ENCODE data around the gene FUT8. TPM values are rescaled to one million over a fixed set of nuclear protein-coding genes. Genes with fewer than 3 reads are reported as not detected.

Gene FUT8
- total RNA-seq, 1 experiment from 2014 or later, result 42.3 TPM

DNA sequence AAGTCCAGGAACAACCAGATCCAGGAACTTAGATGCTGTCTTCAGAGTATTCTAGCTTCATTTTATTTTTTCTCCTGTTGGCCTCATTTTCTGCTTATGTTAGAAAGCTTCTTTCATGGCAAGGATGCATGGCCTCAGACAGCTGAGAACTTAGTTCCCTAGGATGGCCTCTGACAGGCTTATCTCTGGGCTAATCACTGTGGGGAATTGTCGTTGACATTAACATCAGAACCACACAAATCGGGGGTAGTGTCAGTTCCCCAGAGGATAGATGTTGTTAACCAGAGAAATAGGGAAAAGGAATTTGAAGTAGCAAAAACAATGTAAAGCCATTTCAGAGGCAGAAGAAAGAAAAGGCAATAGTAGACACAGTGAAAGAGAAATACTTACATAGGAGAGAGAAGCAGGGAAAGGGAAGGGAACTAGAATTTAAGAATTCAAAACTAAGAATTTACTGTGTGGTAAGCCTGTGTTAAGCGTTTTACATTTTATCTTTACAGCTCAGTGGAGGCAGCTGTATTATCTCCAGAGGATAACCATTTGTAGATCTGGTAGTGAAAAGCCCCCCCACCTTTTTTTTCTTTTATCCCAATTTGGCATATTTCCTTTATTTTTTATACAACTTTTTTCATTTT, 21.8 kb downstream of the FUT8 start:
- Histone ChIP-seq H3K4me1 (ENCODE audit: control insufficient read depth in 1 of 2, insufficient read depth in 2 of 2, low read length in 2 of 2) (no peaks in the 10 kb centered on the region), H3K9me3 (ENCODE audit: control insufficient read depth in 1 of 2, insufficient read depth in 1 of 2, low read depth in 1 of 2, low read length in 2 of 2) (no peaks in the 10 kb centered on the region), H3K36me3 (ENCODE audit: control insufficient read depth in 1 of 2, insufficient read depth in 2 of 2, low read length in 2 of 2) (no peaks in the 10 kb centered on the region), H3K27me3 (ENCODE audit: insufficient read depth, low read length) (no peaks in the 10 kb centered on the region), H3K79me2 (ENCODE audit: insufficient read depth, low read length) (peaks cover 10% of the 10 kb centered on the region), H3K4me2 (ENCODE audit: low read length) (no peak overlapping the region), H2AFZ (ENCODE audit: low read depth, low read length, poor library complexity, severe bottlenecking) (no peak overlapping the region), H3K9me2 (ENCODE audit: insufficient read depth) (no peaks in the 10 kb centered on the region), H3K27ac (ENCODE audit: low read depth, low read length) (no peak overlapping the region), H3K9ac (ENCODE audit: low read length) (no peak overlapping the region), H3K4me3 (replicated peaks in 1 of 2; ENCODE audit: low read depth in 1 of 2, low read length in 2 of 2) (no peak overlapping the region), H4K20me1 (ENCODE audit: insufficient read depth) (no peaks in the 10 kb centered on the region)
- POLR2A ChIA-PET, result no interaction called here
- CTCF ChIA-PET, result no interaction called here
- TF ChIP-seq CEBPB (IDR thresholded peaks at IDR 0.05; ENCODE audit: low read depth) (no peak), CBX3 (IDR thresholded peaks at IDR 0.05; ENCODE audit: low read depth) (no peak), SRF (IDR thresholded peaks at IDR 0.05; ENCODE audit: low read depth) (no peak), ZNF274 (IDR thresholded peaks at IDR 0.05; ENCODE audit: low read depth, low read length) (no peak)
- ATAC-seq (no peak), DNase-seq (ENCODE audit: low read depth, low spot score) (no peak)
- BruUV-seq (replicated peaks), result no TSS peak
- intact Hi-C loops (cut with micrococcal nuclease), result no loop called here
- RAD21 ChIA-PET (ENCODE audit: low non-redundant PET in 1 of 2, low total read pairs in 2 of 2, uncharacterized antibody in 2 of 2, unreplicated experiment in 2 of 2), result no interaction called here

GRCh38 chr14:65438266-65438933, 25.9 kb downstream of the FUT8 start:
- DNase-seq (ENCODE audit: low read depth, low spot score) (no peak), ATAC-seq (no peak)
- H3K4me3 ChIP-seq (replicated peaks in 1 of 2; ENCODE audit: low read depth in 1 of 2, low read length in 2 of 2), result no peak overlapping the region
- no peaks in the 10 kb centered on the region for H4K20me1 ChIP-seq (ENCODE audit: insufficient read depth)
- H3K36me3 ChIP-seq (ENCODE audit: control insufficient read depth in 1 of 2, insufficient read depth in 2 of 2, low read length in 2 of 2), result no peaks in the 10 kb centered on the region
- H3K9me2 ChIP-seq (ENCODE audit: insufficient read depth), result no peaks in the 10 kb centered on the region
- ChIA-PET CTCF (no interaction called here), POLR2A (no interaction called here), RAD21 (ENCODE audit: low non-redundant PET in 1 of 2, low total read pairs in 2 of 2, uncharacterized antibody in 2 of 2, unreplicated experiment in 2 of 2) (no interaction called here)
- peaks cover 4% of the 10 kb centered on the region for H3K79me2 ChIP-seq (ENCODE audit: insufficient read depth, low read length)
- no TSS peak for BruUV-seq (replicated peaks)
- no peaks in the 10 kb centered on the region for H3K4me1 ChIP-seq (ENCODE audit: control insufficient read depth in 1 of 2, insufficient read depth in 2 of 2, low read length in 2 of 2)
- H3K27ac ChIP-seq (ENCODE audit: low read depth, low read length), result no peak overlapping the region
- no peak overlapping the region for H3K9ac ChIP-seq (ENCODE audit: low read length)
- no peak for TF ChIP-seq ATF3 (IDR thresholded peaks at IDR 0.05)
- intact Hi-C loops (cut with micrococcal nuclease), result no loop called here
- no peak overlapping the region for H2AFZ ChIP-seq (ENCODE audit: low read depth, low read length, poor library complexity, severe bottlenecking)
- no peaks in the 10 kb centered on the region for H3K9me3 ChIP-seq (ENCODE audit: control insufficient read depth in 1 of 2, insufficient read depth in 1 of 2, low read depth in 1 of 2, low read length in 2 of 2)
- H3K27me3 ChIP-seq (ENCODE audit: insufficient read depth, low read length), result no peaks in the 10 kb centered on the region
- H3K4me2 ChIP-seq (ENCODE audit: low read length), result no peak overlapping the region

All from HCT116 (cell line).